ENCODE results near the gene HDAC7. TPM values are rescaled to one million over a fixed set of nuclear protein-coding genes. Genes with fewer than 3 reads are reported as not detected.

HDAC7 gene
- total and polyA plus RNA-seq, 12 donors, result 9.1 to 184 (median 147) TPM

GRCh38 chr12:47862881-47863280 lies 43.2 kb upstream of the HDAC7 start:
- no peaks in the 10 kb centered on the region for H3K9me3 ChIP-seq (replicated peaks in 1 of 3)
- peak in 1 of 7 donors; percentile 7 for DNase-seq
- TF ChIP-seq POLR2A (IDR thresholded peaks at IDR 0.05) (no peak), CTCF (IDR thresholded peaks at IDR 0.05) (no peak)
- intact Hi-C loops (cut with DNase I), result loop anchor here in 1 of 2 donors (5.0 kb wide), 1 partner anchor 89 kb away; no protein-coding TSS in a partner anchor
- H3K27me3 ChIP-seq, result no peaks in the 10 kb centered on the region
- peak overlapping the region in 1 of 5 donors; percentile 22 for H3K27ac ChIP-seq
- H3K4me1 ChIP-seq (replicated peaks in 1 of 2), result peaks cover 10 to 19% of the 10 kb centered on the region in 2 donors
- no peak overlapping the region for H3K4me3 ChIP-seq
- WGBS, 4 donors, result 94 to 97% (median 96%) methylated on average over 5 to 7 of the region's 7 CpGs
- H3K36me3 ChIP-seq (replicated peaks in 1 of 2), result no peaks in the 10 kb centered on the region

GRCh38 chr12:47862167-47862750 lies 42.6 kb upstream of the HDAC7 start:
- no peak for DNase-seq
- H3K9me3 ChIP-seq (replicated peaks in 1 of 3), result no peaks in the 10 kb centered on the region
- H3K27ac ChIP-seq, result no peak overlapping the region
- intact Hi-C loops (cut with DNase I), result loop anchor here in 1 of 2 donors (5.0 kb wide), 1 partner anchor 90 kb away; no protein-coding TSS in a partner anchor
- H3K4me1 ChIP-seq (replicated peaks in 1 of 2), result peaks cover 10 to 19% of the 10 kb centered on the region in 2 donors
- H3K4me3 ChIP-seq, result no peak overlapping the region
- H3K36me3 ChIP-seq (replicated peaks in 1 of 2), result peaks cover 0 to 2% of the 10 kb centered on the region in 2 donors
- TF ChIP-seq CTCF (IDR thresholded peaks at IDR 0.05) (no peak), POLR2A (IDR thresholded peaks at IDR 0.05) (no peak)
- no peaks in the 10 kb centered on the region for H3K27me3 ChIP-seq
- whole genome bisulfite sequencing, 4 donors, result 71 to 85% (median 81%) methylated on average over 5 of the region's 5 CpGs

- Histone ChIP-seq H3K27ac (peak overlapping the region; percentile 30 to 90 (median 60)), H3K4me1 (replicated peaks in 1 of 2) (peaks cover 10 to 19% of the 10 kb centered on the region in 2 donors), H3K36me3 (replicated peaks in 1 of 2) (peaks cover 0 to 5% of the 10 kb centered on the region in 2 donors), H3K4me3 (no peak overlapping the region), H3K27me3 (no peaks in the 10 kb centered on the region), H3K9me3 (replicated peaks in 1 of 3) (no peaks in the 10 kb centered on the region)
- no peak for TF ChIP-seq CTCF (IDR thresholded peaks at IDR 0.05)
- no peak for TF ChIP-seq POLR2A (IDR thresholded peaks at IDR 0.05)
- no peak for DNase-seq
- intact Hi-C loops (cut with DNase I), result loop anchor here in 1 of 2 donors (5.0 kb wide), 1 partner anchor 91 kb away; no protein-coding TSS in a partner anchor
- whole genome bisulfite sequencing, 4 donors, result 56 to 71% (median 63%) methylated on average over 2 of the region's 2 CpGs
Observed at GRCh38 chr12:47860873-47861272, 41.2 kb upstream of the HDAC7 start.

- peak overlapping the region; percentile 37 to 90 (median 63) for H3K27ac ChIP-seq
- no peak overlapping the region for H3K4me3 ChIP-seq
- intact Hi-C loops (cut with DNase I), result loop anchor here in 1 of 2 donors (5.0 kb wide), 1 partner anchor 92 kb away; no protein-coding TSS in a partner anchor
- no peaks in the 10 kb centered on the region for H3K27me3 ChIP-seq
- TF ChIP-seq POLR2A (IDR thresholded peaks at IDR 0.05) (peak in 1 of 2 donors; percentile 73), CTCF (IDR thresholded peaks at IDR 0.05) (no peak)
- H3K4me1 ChIP-seq (replicated peaks in 1 of 2), result peaks cover 10 to 19% of the 10 kb centered on the region in 2 donors
- peak in 6 of 7 donors; percentile 57 to 82 (median 76) for DNase-seq
- H3K36me3 ChIP-seq (replicated peaks in 1 of 2), result peaks cover 0 to 5% of the 10 kb centered on the region in 2 donors
- WGBS, 4 donors, result 50 to 68% (median 56%) methylated on average over 7 of the region's 7 CpGs
- H3K9me3 ChIP-seq (replicated peaks in 1 of 3), result no peaks in the 10 kb centered on the region
Observed at GRCh38 chr12:47860279-47860841, 40.7 kb upstream of the HDAC7 start.

All from adrenal gland (tissue), 12 donors.